ENCODE data around the gene DDR1. TPM values are rescaled to one million over a fixed set of nuclear protein-coding genes. Genes with fewer than 3 reads are reported as not detected.
"Not testable (repeated sequence)": the region's sequence is repeated elsewhere in the genome, so short reads cannot be mapped to it uniquely, and the experiment has no call there.

Gene DDR1
- total RNA-seq, 1 donor from 2014 or later = 102 TPM

- no peak for ATAC-seq
- Histone ChIP-seq H3K27me3 (no peaks in the 10 kb centered on the region), H3K36me3 (peaks cover 65% of the 10 kb centered on the region), H3K9me3 (no peaks in the 10 kb centered on the region), H3K27ac (no peak overlapping the region), H3K4me1 (no peaks in the 10 kb centered on the region), H3K4me3 (no peak overlapping the region)
- peak; percentile 59 for DNase-seq
- TF ChIP-seq CTCF (IDR thresholded peaks at IDR 0.05) = no peak
- intact Hi-C loops (cut with DNase I) = no loop called here
Measured at GRCh38 chr6:30896541-30896940, 12.2 kb downstream of the DDR1 start.

DNA sequence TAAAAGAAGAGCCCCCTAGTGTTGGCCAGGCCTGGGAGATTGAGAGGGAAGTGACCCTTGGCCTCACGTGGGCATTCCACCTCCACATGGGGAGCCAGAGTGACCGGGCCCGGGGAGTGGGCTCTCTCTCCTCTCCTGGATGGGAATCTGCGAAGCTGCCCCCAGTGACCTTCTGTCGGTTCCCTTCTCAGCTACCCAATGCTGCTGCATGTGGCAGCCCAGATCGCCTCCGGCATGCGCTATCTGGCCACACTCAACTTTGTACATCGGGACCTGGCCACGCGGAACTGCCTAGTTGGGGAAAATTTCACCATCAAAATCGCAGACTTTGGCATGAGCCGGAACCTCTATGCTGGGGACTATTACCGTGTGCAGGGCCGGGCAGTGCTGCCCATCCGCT, 13.6 kb downstream of the DDR1 start:
- H3K4me1 ChIP-seq = no peaks in the 10 kb centered on the region
- ATAC-seq (no peak), DNase-seq (peak; percentile 43)
- H3K27me3 ChIP-seq = no peaks in the 10 kb centered on the region
- intact Hi-C loops (cut with DNase I) = no loop called here
- H3K27ac ChIP-seq = no peak overlapping the region
- no peak for TF ChIP-seq CTCF (IDR thresholded peaks at IDR 0.05)
- H3K36me3 ChIP-seq = peaks cover 54% of the 10 kb centered on the region
- H3K9me3 ChIP-seq = no peaks in the 10 kb centered on the region
- H3K4me3 ChIP-seq = no peak overlapping the region

DNA sequence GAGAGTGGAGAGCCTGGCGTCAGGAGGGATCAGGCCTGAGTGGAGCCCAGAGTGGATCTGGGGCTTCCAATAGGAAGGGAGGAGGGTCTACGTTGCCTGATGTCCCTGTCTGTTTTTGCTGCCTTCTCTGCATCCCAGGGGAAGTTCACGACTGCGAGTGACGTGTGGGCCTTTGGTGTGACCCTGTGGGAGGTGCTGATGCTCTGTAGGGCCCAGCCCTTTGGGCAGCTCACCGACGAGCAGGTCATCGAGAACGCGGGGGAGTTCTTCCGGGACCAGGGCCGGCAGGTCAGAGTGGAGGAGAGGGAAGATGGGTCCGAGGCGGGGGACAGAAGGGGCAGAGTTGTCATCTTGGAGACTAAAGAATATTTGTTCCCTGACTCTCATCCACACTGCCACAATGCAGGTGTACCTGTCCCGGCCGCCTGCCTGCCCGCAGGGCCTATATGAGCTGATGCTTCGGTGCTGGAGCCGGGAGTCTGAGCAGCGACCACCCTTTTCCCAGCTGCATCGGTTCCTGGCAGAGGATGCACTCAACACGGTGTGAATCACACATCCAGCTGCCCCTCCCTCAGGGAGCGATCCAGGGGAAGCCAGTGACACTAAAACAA, 14.5 kb downstream of the DDR1 start:
- Histone ChIP-seq H3K9me3 (no peaks in the 10 kb centered on the region), H3K4me3 (no peak overlapping the region), H3K4me1 (no peaks in the 10 kb centered on the region), H3K27me3 (no peaks in the 10 kb centered on the region), H3K36me3 (peaks cover 45% of the 10 kb centered on the region), H3K27ac (no peak overlapping the region)
- ATAC-seq = no peak
- no peak for TF ChIP-seq CTCF (IDR thresholded peaks at IDR 0.05)
- DNase-seq = peak; percentile 52
- intact Hi-C loops (cut with DNase I) = no loop called here

- ATAC-seq = no peak
- no peak overlapping the region for H3K4me3 ChIP-seq
- peaks cover 28% of the 10 kb centered on the region for H3K36me3 ChIP-seq
- no peaks in the 10 kb centered on the region for H3K4me1 ChIP-seq
- intact Hi-C loops (cut with DNase I) = no loop called here
- no peaks in the 10 kb centered on the region for H3K9me3 ChIP-seq
- no peak overlapping the region for H3K27ac ChIP-seq
- H3K27me3 ChIP-seq = no peaks in the 10 kb centered on the region
- TF ChIP-seq CTCF (IDR thresholded peaks at IDR 0.05) = no peak
- no peak for DNase-seq
Measured at GRCh38 chr6:30900863-30901417, 16.6 kb downstream of the DDR1 start.

- no peak overlapping the region for H3K27ac ChIP-seq
- DNase-seq (no peak), ATAC-seq (no peak)
- intact Hi-C loops (cut with DNase I) = no loop called here
- H3K4me3 ChIP-seq = no peak overlapping the region
- H3K4me1 ChIP-seq = no peaks in the 10 kb centered on the region
- H3K27me3 ChIP-seq = no peaks in the 10 kb centered on the region
- no peak for TF ChIP-seq CTCF (IDR thresholded peaks at IDR 0.05)
- no peaks in the 10 kb centered on the region for H3K9me3 ChIP-seq
- peaks cover 26% of the 10 kb centered on the region for H3K36me3 ChIP-seq
Measured at GRCh38 chr6:30901436-30901835, 17.1 kb downstream of the DDR1 start.

DNA sequence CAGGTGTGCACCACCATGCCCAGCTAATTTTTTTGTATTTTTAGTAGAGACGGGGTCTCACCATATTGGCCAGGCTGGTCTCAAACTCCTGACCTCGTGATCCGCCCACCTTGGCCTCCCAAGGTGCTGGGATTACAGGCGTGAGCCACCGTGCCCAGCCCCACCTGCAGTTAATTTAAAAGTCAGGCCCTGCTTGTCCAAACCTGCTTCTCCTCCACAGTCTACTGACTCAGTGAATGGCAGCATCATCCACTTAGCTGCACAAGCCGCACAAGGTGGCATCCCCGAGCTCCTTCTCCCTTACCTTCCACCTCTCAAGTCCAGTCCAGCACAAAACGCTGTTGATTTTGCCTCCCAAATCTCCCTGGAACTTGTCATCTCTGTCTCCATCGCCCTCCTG, 17.9 kb downstream of the DDR1 start:
- ATAC-seq; DNase-seq; H3K27me3 ChIP-seq; intact Hi-C loops (cut with DNase I); H3K27ac ChIP-seq; H3K9me3 ChIP-seq; H3K4me3 ChIP-seq; H3K4me1 ChIP-seq: not testable (repeated sequence)
- peaks cover 18% of the 10 kb centered on the region for H3K36me3 ChIP-seq

All from upper lobe of right lung (tissue), 1 donor.